ENCODE results near the gene WIPF2. TPM values are rescaled to one million over a fixed set of nuclear protein-coding genes. Genes with fewer than 3 reads are reported as not detected.
A peak's percentile ranks its signal among the peaks of the same experiment; 100 is the strongest.
"Not testable (repeated sequence)": the region's sequence is repeated elsewhere in the genome, so short reads cannot be mapped to it uniquely, and the experiment has no call there.

Gene WIPF2
- total RNA-seq, 2 donors from 2014 or later: 22.5 to 25.3 TPM

DNA sequence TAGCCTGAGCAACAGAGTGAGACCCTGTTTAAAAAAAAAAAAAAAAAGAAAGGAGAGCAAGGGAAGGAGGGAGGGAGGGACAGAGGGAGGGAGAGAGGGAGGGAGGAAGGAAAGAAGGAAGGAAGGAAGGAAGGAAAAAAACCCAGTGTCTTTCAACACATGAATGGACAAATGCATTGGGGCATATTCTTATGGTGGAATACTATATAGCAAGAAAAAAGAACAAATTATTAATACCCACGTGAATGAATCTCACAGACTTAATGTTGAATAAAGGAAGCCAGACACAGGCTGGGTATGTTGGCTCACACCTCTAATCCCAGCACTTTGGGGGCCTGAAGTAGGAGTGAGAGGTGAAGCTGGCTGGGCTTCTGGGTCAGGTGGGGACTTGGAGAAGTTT lies 21.6 kb upstream of the WIPF2 start:
- Histone ChIP-seq H3K27ac (ENCODE audit: low read depth, low read length) (no peak overlapping the region), H3K36me3 (ENCODE audit: control insufficient read depth, insufficient read depth, low read length) (no peaks in the 10 kb centered on the region), H3K4me3 (ENCODE audit: low read length) (no peak overlapping the region), H3K27me3 (ENCODE audit: control insufficient read depth, insufficient read depth, low read length, poor library complexity, severe bottlenecking) (no peaks in the 10 kb centered on the region), H3K9ac (ENCODE audit: extremely low read depth, low read length, poor library complexity, severe bottlenecking) (no peak overlapping the region), H3K9me3 (ENCODE audit: control insufficient read depth, low read length) (peaks cover 5% of the 10 kb centered on the region), H3K4me1 (ENCODE audit: control insufficient read depth, insufficient read depth, low read length) (no peaks in the 10 kb centered on the region)
- H3K27me3 Mint-ChIP-seq (ENCODE audit: insufficient read depth): peaks cover 2% of the 10 kb centered on the region
- H3K9me3 Mint-ChIP-seq: peaks cover 2% of the 10 kb centered on the region
- peaks cover 7% of the 10 kb centered on the region for H3K36me3 Mint-ChIP-seq (ENCODE audit: low read depth)
- H3K4me3 Mint-ChIP-seq: no peak overlapping the region
- 94% methylated on average over 1 of the region's 1 CpG; no CpG with 5 or more reads in 1 of the 2 experiments for WGBS, 2 experiments (ENCODE audit: insufficient coverage in 1 of 2, insufficient read length in 1 of 2)
- no peaks in the 10 kb centered on the region for H3K4me1 Mint-ChIP-seq
- no peak for DNase-seq
- TF ChIP-seq CTCF (conservative IDR thresholded peaks at IDR 0.05): no peak
- H3K27ac Mint-ChIP-seq: no peak overlapping the region

DNA sequence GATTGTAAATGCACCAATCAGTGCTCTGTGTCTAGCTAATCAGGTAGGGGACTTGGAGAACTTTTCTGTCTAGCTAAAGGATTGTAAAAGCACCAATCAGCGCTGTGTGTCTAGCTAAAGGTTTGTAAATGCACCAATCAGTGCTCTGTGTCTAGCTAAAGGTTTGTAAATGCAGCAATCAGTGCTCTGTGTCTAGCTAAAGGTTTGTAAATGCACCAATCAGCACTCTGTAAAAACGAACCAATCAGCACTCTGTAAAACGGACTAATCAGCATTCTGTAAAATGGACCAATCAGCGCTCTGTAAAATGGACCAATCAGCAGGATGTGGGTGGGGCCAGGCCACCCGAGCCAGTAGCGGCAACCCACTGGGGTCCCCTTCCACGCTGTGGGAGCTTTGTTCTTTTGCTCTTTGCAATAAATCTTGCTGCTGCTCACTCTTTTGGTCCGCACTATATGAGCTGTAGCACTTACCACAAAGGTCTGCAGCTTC lies 21.1 kb upstream of the WIPF2 start:
- DNase-seq: peak; percentile 61
- not testable (repeated sequence) for H3K27me3 Mint-ChIP-seq (ENCODE audit: insufficient read depth); H3K9ac ChIP-seq (ENCODE audit: extremely low read depth, low read length, poor library complexity, severe bottlenecking); H3K27ac Mint-ChIP-seq; H3K27ac ChIP-seq (ENCODE audit: low read depth, low read length); H3K9me3 Mint-ChIP-seq; H3K4me1 ChIP-seq (ENCODE audit: control insufficient read depth, insufficient read depth, low read length); H3K4me3 ChIP-seq (ENCODE audit: low read length); H3K4me3 Mint-ChIP-seq; H3K36me3 ChIP-seq (ENCODE audit: control insufficient read depth, insufficient read depth, low read length); H3K9me3 ChIP-seq (ENCODE audit: control insufficient read depth, low read length); H3K36me3 Mint-ChIP-seq (ENCODE audit: low read depth); H3K4me1 Mint-ChIP-seq; H3K27me3 ChIP-seq (ENCODE audit: control insufficient read depth, insufficient read depth, low read length, poor library complexity, severe bottlenecking)
- WGBS, 2 experiments (ENCODE audit: insufficient coverage in 1 of 2, insufficient read length in 1 of 2): 90 to 94% methylated on average over 6 to 8 of the region's 8 CpGs

- WGBS, 2 experiments (ENCODE audit: insufficient coverage in 1 of 2, insufficient read length in 1 of 2): 93 to 94% methylated on average over 2 to 5 of the region's 5 CpGs
- H3K4me1 ChIP-seq (ENCODE audit: control insufficient read depth, insufficient read depth, low read length): no peaks in the 10 kb centered on the region
- Mint-ChIP-seq H3K27me3 (ENCODE audit: insufficient read depth) (peaks cover 2% of the 10 kb centered on the region), H3K36me3 (ENCODE audit: low read depth) (peaks cover 4% of the 10 kb centered on the region), H3K4me1 (no peaks in the 10 kb centered on the region), H3K9me3 (peaks cover 2% of the 10 kb centered on the region), H3K4me3 (no peak overlapping the region), H3K27ac (no peak overlapping the region)
- H3K9ac ChIP-seq (ENCODE audit: extremely low read depth, low read length, poor library complexity, severe bottlenecking): no peak overlapping the region
- H3K36me3 ChIP-seq (ENCODE audit: control insufficient read depth, insufficient read depth, low read length): no peaks in the 10 kb centered on the region
- H3K4me3 ChIP-seq (ENCODE audit: low read length): no peak overlapping the region
- no peak overlapping the region for H3K27ac ChIP-seq (ENCODE audit: low read depth, low read length)
- peaks cover 5% of the 10 kb centered on the region for H3K9me3 ChIP-seq (ENCODE audit: control insufficient read depth, low read length)
- TF ChIP-seq CTCF (conservative IDR thresholded peaks at IDR 0.05): no peak
- no peaks in the 10 kb centered on the region for H3K27me3 ChIP-seq (ENCODE audit: control insufficient read depth, insufficient read depth, low read length, poor library complexity, severe bottlenecking)
- DNase-seq: no peak
These were observed 20.5 kb upstream of the WIPF2 start for GRCh38 chr17:40198576-40198975.

DNA sequence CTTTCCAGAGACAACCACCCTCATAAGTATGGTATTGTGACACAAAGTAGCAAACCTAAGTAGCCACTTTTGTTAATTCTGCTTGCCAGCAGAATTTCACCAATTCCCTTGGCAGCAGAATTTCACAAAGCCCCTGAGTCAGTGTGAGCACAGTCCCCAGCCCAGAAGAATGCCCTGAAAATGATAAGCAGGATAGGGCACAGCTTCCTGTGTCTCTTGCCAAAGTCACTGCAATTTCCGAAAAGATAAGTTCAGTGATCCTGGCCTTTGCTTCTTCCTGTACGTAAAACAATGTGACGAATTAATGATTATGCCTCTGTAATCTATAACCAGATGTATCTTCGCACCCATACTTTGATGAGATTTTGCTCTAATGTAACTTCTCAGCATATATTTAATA lies 16.0 kb upstream of the WIPF2 start:
- Histone ChIP-seq H3K9ac (ENCODE audit: extremely low read depth, low read length, poor library complexity, severe bottlenecking) (no peak overlapping the region), H3K27me3 (ENCODE audit: control insufficient read depth, insufficient read depth, low read length, poor library complexity, severe bottlenecking) (no peaks in the 10 kb centered on the region), H3K9me3 (ENCODE audit: control insufficient read depth, low read length) (no peaks in the 10 kb centered on the region), H3K27ac (ENCODE audit: low read depth, low read length) (no peak overlapping the region), H3K4me1 (ENCODE audit: control insufficient read depth, insufficient read depth, low read length) (no peaks in the 10 kb centered on the region), H3K36me3 (ENCODE audit: control insufficient read depth, insufficient read depth, low read length) (no peaks in the 10 kb centered on the region), H3K4me3 (ENCODE audit: low read length) (no peak overlapping the region)
- no peak for TF ChIP-seq CTCF (conservative IDR thresholded peaks at IDR 0.05)
- peaks cover 6% of the 10 kb centered on the region for H3K27me3 Mint-ChIP-seq (ENCODE audit: insufficient read depth)
- 96 to 97% methylated on average over 4 of the region's 4 CpGs for WGBS, 2 experiments (ENCODE audit: insufficient coverage in 1 of 2, insufficient read length in 1 of 2)
- no peak overlapping the region for H3K27ac Mint-ChIP-seq
- no peak for DNase-seq
- H3K36me3 Mint-ChIP-seq (ENCODE audit: low read depth): no peaks in the 10 kb centered on the region
- H3K9me3 Mint-ChIP-seq: no peaks in the 10 kb centered on the region
- no peaks in the 10 kb centered on the region for H3K4me1 Mint-ChIP-seq
- no peak overlapping the region for H3K4me3 Mint-ChIP-seq

GRCh38 chr17:40206193-40206592 lies 12.9 kb upstream of the WIPF2 start:
- not testable (repeated sequence) for DNase-seq; H3K4me3 Mint-ChIP-seq; H3K27ac Mint-ChIP-seq; H3K27ac ChIP-seq (ENCODE audit: low read depth, low read length); H3K27me3 ChIP-seq (ENCODE audit: control insufficient read depth, insufficient read depth, low read length, poor library complexity, severe bottlenecking); H3K9me3 Mint-ChIP-seq; H3K9ac ChIP-seq (ENCODE audit: extremely low read depth, low read length, poor library complexity, severe bottlenecking); H3K36me3 Mint-ChIP-seq (ENCODE audit: low read depth); H3K4me3 ChIP-seq (ENCODE audit: low read length); H3K4me1 ChIP-seq (ENCODE audit: control insufficient read depth, insufficient read depth, low read length); H3K9me3 ChIP-seq (ENCODE audit: control insufficient read depth, low read length); H3K36me3 ChIP-seq (ENCODE audit: control insufficient read depth, insufficient read depth, low read length); H3K4me1 Mint-ChIP-seq; H3K27me3 Mint-ChIP-seq (ENCODE audit: insufficient read depth)
- 95 to 96% methylated on average over 7 to 8 of the region's 8 CpGs for WGBS, 2 experiments (ENCODE audit: insufficient coverage in 1 of 2, insufficient read length in 1 of 2)
